Loucy (cell line): ENCODE measurements around the gene UCN3.

Experiments used
- CTCF ChIP-seq: fragments of 200-600 bp; sonication (generic); conservative IDR thresholded peaks from 2 replicates; pipeline ENCODE4 v1.5.1; 2014; ENCODE audit warnings: mild to moderate bottlenecking, antibody characterized with exemption, low read length
- EZH2phosphoT487 ChIP-seq: fragments of 200-600 bp; IDR thresholded peaks from 2 replicates; pipeline ENCODE4 v1.6.1; 2018; ENCODE audit warnings: antibody characterized with exemption, mild to moderate bottlenecking, moderate library complexity, borderline replicate concordance

GRCh38 chr10:5402798-5403197, 38.0 kb downstream of the UCN3 start:
- no peak for TF ChIP-seq CTCF
- no peak for TF ChIP-seq EZH2phosphoT487
